ENCODE data around the gene TNFAIP8. TPM values are rescaled to one million over a fixed set of nuclear protein-coding genes. Genes with fewer than 3 reads are reported as not detected.

The TNFAIP8 gene
- total and polyA plus RNA-seq, 9 of the 15 experiments (the other 6 are each of a cell fraction or from before 2014, with no cell fraction given) = 29.9 to 52.2 (median 44.8) TPM

GRCh38 chr5:119321569-119322311 is 34.1 kb upstream of the TNFAIP8 start (continued):
- peak; percentile 28; the same call in 1 of the 2 replicates for TF ChIP-seq CREB1 (IDR thresholded peaks at IDR 0.05)
- peak; percentile 36; the same call in 1 of the 2 replicates for TF ChIP-seq CREB1 (CRISPR knock-in tag; IDR thresholded peaks at IDR 0.05)
- no peak for TF ChIP-seq ZNF778 (CRISPR knock-in tag; IDR thresholded peaks at IDR 0.05)
- TF ChIP-seq SIN3B (IDR thresholded peaks at IDR 0.05; ENCODE audit: low read depth) = no peak
- no peak for TF ChIP-seq ZNF518B (CRISPR knock-in tag; IDR thresholded peaks at IDR 0.05)
- TF ChIP-seq ZNF77 (CRISPR knock-in tag; IDR thresholded peaks at IDR 0.05) = no peak
- TF ChIP-seq ETV5 (CRISPR knock-in tag; IDR thresholded peaks at IDR 0.05; ENCODE audit: low read depth) = no peak
- TF ChIP-seq RFX7 (CRISPR knock-in tag; IDR thresholded peaks at IDR 0.05) = no peak
- no peak for TF ChIP-seq HSF4 (CRISPR knock-in tag; IDR thresholded peaks at IDR 0.05; ENCODE audit: borderline replicate concordance)
- TF ChIP-seq CBX3 (IDR thresholded peaks at IDR 0.05; ENCODE audit: borderline replicate concordance in 1 of 2, low read length in 2 of 2) = peak in 1 of 2 experiments; percentile 73; a peak in 1 of 3 replicates
- TF ChIP-seq BACH1 (tag; IDR thresholded peaks at IDR 0.05) = no peak
- peak; percentile 57; the same call in 1 of the 2 replicates for TF ChIP-seq NKRF (IDR thresholded peaks at IDR 0.05; ENCODE audit: borderline replicate concordance)
- peak; percentile 31 for TF ChIP-seq TBP (optimal IDR thresholded peaks at IDR 0.05; ENCODE audit: low read depth, low read length)
- TF ChIP-seq ARID2 (IDR thresholded peaks at IDR 0.05) = peak; percentile 46; the same call in 1 of the 2 replicates
- no peak for TF ChIP-seq CCNT2 (IDR thresholded peaks at IDR 0.05; ENCODE audit: borderline replicate concordance, extremely low read depth, insufficient read length, low read depth, low read length)
- TF ChIP-seq ZFP91 (CRISPR knock-in tag; IDR thresholded peaks at IDR 0.05) = no peak
- TF ChIP-seq GTF2A2 (tag; IDR thresholded peaks at IDR 0.05) = no peak
- TF ChIP-seq HCFC1 (IDR thresholded peaks at IDR 0.05; ENCODE audit: low read depth, low read length) = no peak
- TF ChIP-seq IFI16 (CRISPR knock-in tag; IDR thresholded peaks at IDR 0.05) = 0 out of 2 replicates have a peak, but pooled peaks have one; percentile 2
- no peak for TF ChIP-seq ZNF347 (CRISPR knock-in tag; IDR thresholded peaks at IDR 0.05; ENCODE audit: low read depth)
- no peak for TF ChIP-seq FIP1L1 (IDR thresholded peaks at IDR 0.05; ENCODE audit: low read depth, low read length, poor library complexity, severe bottlenecking)
- no peak for TF ChIP-seq JUNB (CRISPR knock-in tag; conservative IDR thresholded peaks at IDR 0.05)
